Kidney (tissue), 14 donors: ENCODE measurements around the gene AIFM2. TPM values are rescaled to one million over a fixed set of nuclear protein-coding genes. Genes with fewer than 3 reads are reported as not detected.
A peak's percentile ranks its signal among the peaks of the same experiment; 100 is the strongest.

Experiments used
- DNase-seq, 5 donors: peaks; one replicate each; pipeline ENCODE4 v3.0.0-alpha.2; 2013 to 2020
- FAIRE-seq: peaks from 2 replicates; lab custom pipeline; 2012; peaks lifted over from hg19 to GRCh38; lab: Jason Lieb, UNC
- H3K27ac ChIP-seq, 2 donors: one replicate each; pipeline ENCODE4 v1.7.0; 2013; ENCODE audit warnings: low read depth in 2 of 2, low read length in 2 of 2, inconsistent platforms in 1 of 2
- H3K27me3 ChIP-seq: one replicate; pipeline ENCODE4 v1.7.1; 2013; ENCODE audit warnings: low read length, inconsistent platforms; ENCODE audit not compliant: control insufficient read depth, insufficient read depth
- H3K36me3 ChIP-seq, 3 donors: one replicate each; pipeline versions ENCODE4 v1.7.0 to v1.7.1; 2013; ENCODE audit warnings: low read length in 3 of 3, control low read depth in 1 of 3, inconsistent platforms in 1 of 3; ENCODE audit not compliant: insufficient read depth in 3 of 3, control insufficient read depth in 2 of 3
- H3K4me1 ChIP-seq, 3 donors: one replicate each; pipeline versions ENCODE4 v1.7.0 to v1.7.1; 2013; ENCODE audit warnings: low read length in 3 of 3, inconsistent platforms in 1 of 3, low read depth in 1 of 3; ENCODE audit not compliant: control insufficient read depth in 2 of 3, insufficient read depth in 2 of 3
- H3K4me3 ChIP-seq, 3 donors: one replicate each; pipeline versions ENCODE4 v1.7.0 to v1.8.1; 2013; ENCODE audit warnings: low read length in 3 of 3, control low read depth in 1 of 3, inconsistent platforms in 1 of 3
- H3K9ac ChIP-seq, 3 donors: one replicate each; pipeline versions ENCODE4 v1.7.0 to v1.7.1; 2013; ENCODE audit warnings: low read length in 3 of 3, control low read depth in 1 of 3, inconsistent platforms in 1 of 3
- H3K9me3 ChIP-seq, 3 donors: one replicate each; pipeline versions ENCODE4 v1.7.0 to v1.7.1; 2013; ENCODE audit warnings: low read length in 3 of 3, control low read depth in 1 of 3, inconsistent platforms in 1 of 3; ENCODE audit not compliant: control insufficient read depth in 2 of 3, insufficient read depth in 1 of 3
- intact Hi-C: fragments of 100-400 bp; cut with DNase I; formaldehyde crosslinking; loops from one replicate; pipeline ENCODE4 v1.11.1; 2022
- polyA plus RNA-seq: library from polyadenylated mRNA; stranded (reverse); fragments of 350-450 nt; fragmentation: Illumina TruSeq; extraction: RNeasy Lipid Tissue Mini Kit (QIAGEN cat#74804); gene quantifications from one replicate; pipeline ENCODE4 v1.2.3, GENCODE V29; 2014; ENCODE audit warnings: low read depth, low replicate concordance; ENCODE audit not compliant: insufficient read depth
- total RNA-seq: library from RNA; stranded (reverse); fragmentation: NEBNext Ultra II Directional; extraction: Animal tissue kit (Norgen Biotek cat#: 25700); gene quantifications from one replicate; pipeline ENCODE4 v1.2.1, GENCODE V29; 2021
- TF ChIP-seq, protein P1 (sequence below): IDR thresholded peaks from 3 replicates; pipeline ENCODE4 v1.5.1; 2012; ENCODE audit warnings: mild to moderate bottlenecking, moderate library complexity, borderline replicate concordance; ENCODE audit not compliant: insufficient read depth; ENCODE audit errors: extremely low read depth
- donor health status: control.
- donor health status: control.
- donor health status: control.
- donor health status: control.
- donor health status: control.
- donor health status: DM: yes; HTN: yes; CAD: no.
- donor health status: Normal renal cell carcinoma (clear cell type).

The AIFM2 gene
- total and polyA plus RNA-seq, 2 donors from 2014 or later = 12.7 to 14.8 TPM

DNA sequence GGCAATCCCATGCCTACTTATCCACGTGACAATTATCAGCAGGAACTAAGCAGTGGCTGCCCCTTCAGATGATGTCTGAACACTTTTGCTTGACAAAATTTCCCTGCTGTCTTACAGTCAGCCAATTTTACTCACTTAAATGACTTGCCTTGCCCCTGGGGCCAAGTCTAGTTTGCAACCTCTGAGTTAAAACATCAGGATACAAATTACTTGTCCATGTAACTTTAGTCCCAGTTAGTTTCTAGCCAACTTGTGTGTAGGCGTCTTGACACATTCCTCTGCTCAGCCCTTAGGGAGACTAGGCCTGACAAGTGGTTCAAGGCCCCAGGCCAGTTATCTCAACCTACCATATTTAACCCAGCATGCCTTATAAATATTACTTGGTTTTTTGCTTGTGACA lies 25.5 kb upstream of the AIFM2 start:
- DNase-seq (peak in 1 of 5 donors; percentile 19), FAIRE-seq (no peak)
- no peak overlapping the region for H3K9ac ChIP-seq
- H3K27ac ChIP-seq = no peak overlapping the region
- no peaks in the 10 kb centered on the region for H3K9me3 ChIP-seq
- H3K4me1 ChIP-seq = peaks cover 0 to under 1% (median 0%) of the 10 kb centered on the region in 3 donors
- H3K36me3 ChIP-seq = peaks cover 8 to 28% (median 11%) of the 10 kb centered on the region in 3 donors
- H3K4me3 ChIP-seq = no peak overlapping the region
- H3K27me3 ChIP-seq = no peaks in the 10 kb centered on the region
- TF ChIP-seq, protein P1, sequence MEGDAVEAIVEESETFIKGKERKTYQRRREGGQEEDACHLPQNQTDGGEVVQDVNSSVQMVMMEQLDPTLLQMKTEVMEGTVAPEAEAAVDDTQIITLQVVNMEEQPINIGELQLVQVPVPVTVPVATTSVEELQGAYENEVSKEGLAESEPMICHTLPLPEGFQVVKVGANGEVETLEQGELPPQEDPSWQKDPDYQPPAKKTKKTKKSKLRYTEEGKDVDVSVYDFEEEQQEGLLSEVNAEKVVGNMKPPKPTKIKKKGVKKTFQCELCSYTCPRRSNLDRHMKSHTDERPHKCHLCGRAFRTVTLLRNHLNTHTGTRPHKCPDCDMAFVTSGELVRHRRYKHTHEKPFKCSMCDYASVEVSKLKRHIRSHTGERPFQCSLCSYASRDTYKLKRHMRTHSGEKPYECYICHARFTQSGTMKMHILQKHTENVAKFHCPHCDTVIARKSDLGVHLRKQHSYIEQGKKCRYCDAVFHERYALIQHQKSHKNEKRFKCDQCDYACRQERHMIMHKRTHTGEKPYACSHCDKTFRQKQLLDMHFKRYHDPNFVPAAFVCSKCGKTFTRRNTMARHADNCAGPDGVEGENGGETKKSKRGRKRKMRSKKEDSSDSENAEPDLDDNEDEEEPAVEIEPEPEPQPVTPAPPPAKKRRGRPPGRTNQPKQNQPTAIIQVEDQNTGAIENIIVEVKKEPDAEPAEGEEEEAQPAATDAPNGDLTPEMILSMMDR = no peak
- intact Hi-C loops = no loop called here

DNA sequence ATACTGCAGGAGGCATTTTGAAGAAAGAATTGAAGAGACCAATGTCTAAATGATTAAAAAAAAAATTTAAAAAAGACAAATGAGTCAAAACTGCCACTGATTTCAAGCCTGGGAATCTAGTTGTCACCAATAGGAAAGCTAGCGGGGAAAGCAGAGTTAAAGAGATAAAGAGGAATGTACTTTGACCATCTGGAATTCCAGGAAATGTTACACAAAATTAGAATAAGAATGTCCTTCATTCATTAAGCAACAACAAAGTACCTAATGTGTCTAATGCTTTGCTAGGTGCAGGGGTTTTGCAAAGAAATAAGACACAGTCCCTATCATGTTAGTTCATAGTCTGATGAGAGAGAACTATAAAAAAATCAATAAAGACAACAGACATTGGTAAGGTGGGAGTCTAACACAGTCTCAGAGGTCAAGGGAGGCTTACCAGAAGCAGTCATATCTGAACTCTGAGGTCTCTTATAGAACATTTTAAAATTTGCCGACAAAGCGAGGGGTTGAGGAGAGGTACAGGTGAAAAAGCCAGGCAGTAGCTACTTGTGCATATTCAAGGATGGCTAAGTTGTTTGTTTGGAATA lies 22.7 kb upstream of the AIFM2 start:
- no peak overlapping the region for H3K9ac ChIP-seq
- H3K9me3 ChIP-seq = no peaks in the 10 kb centered on the region
- DNase-seq = no peak
- H3K27me3 ChIP-seq = no peaks in the 10 kb centered on the region
- intact Hi-C loops = no loop called here
- TF ChIP-seq, protein P1 = no peak
- H3K4me1 ChIP-seq = no peaks in the 10 kb centered on the region
- H3K27ac ChIP-seq = no peak overlapping the region
- H3K36me3 ChIP-seq = peaks cover 8 to 53% (median 24%) of the 10 kb centered on the region in 3 donors
- H3K4me3 ChIP-seq = no peak overlapping the region
- no peak for FAIRE-seq

DNA sequence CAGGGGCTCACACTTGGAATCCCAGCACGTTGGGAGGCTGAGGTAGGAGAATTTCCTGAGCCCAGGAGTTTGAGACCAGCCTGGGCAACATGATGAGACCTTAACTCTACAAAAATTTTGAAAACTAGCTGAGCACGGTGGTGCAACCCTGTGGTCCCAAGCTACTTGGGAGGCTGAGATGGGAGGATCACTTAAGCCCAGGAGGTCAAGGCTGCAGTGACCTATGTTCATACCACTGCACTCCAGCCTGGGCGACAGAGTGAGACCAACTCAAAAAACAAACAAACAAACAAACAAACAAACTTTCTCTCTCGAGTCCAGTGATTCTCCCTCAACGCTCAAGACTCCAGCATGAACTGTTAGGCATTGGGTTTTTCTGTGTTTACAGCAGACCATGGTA lies 15.9 kb upstream of the AIFM2 start:
- intact Hi-C loops = no loop called here
- TF ChIP-seq, protein P1 = no peak
- no peak overlapping the region for H3K9ac ChIP-seq
- no peak overlapping the region for H3K4me3 ChIP-seq
- H3K36me3 ChIP-seq = peaks cover 0 to 36% (median 16%) of the 10 kb centered on the region in 3 donors
- DNase-seq (peak in 1 of 5 donors; percentile 29), FAIRE-seq (no peak)
- peaks cover 0 to 9% (median 5%) of the 10 kb centered on the region in 3 donors for H3K4me1 ChIP-seq
- no peak overlapping the region for H3K27ac ChIP-seq
- no peaks in the 10 kb centered on the region for H3K27me3 ChIP-seq
- H3K9me3 ChIP-seq = no peaks in the 10 kb centered on the region
